Fibroblast of mammary gland (primary cell): ENCODE measurements around the gene CD28.

Experiments used
- DNase-seq: peaks from one replicate; pipeline ENCODE4 v3.0.0-alpha.2; 2010; ENCODE audit warnings: low read depth
- H3K4me3 ChIP-seq: 2 replicates; pipeline ENCODE4 v1.5.1; 2011; ENCODE audit warnings: low read depth, mild to moderate bottlenecking, low read length, moderate library complexity; ENCODE audit not compliant: control insufficient read depth
- CTCF ChIP-seq: conservative IDR thresholded peaks from 2 replicates; pipeline ENCODE4 v1.5.1; 2011; ENCODE audit warnings: low read depth, low read length, inconsistent platforms; ENCODE audit not compliant: control insufficient read depth, insufficient read depth

Gene CD28

GRCh38 chr2:203730883-203731282, 24.4 kb downstream of the CD28 start:
- H3K4me3 ChIP-seq: no peak overlapping the region
- DNase-seq: no peak
- no peak for TF ChIP-seq CTCF

GRCh38 chr2:203732092-203732952, 25.9 kb downstream of the CD28 start:
- no peak for DNase-seq
- H3K4me3 ChIP-seq: no peak overlapping the region
- no peak for TF ChIP-seq CTCF

DNA sequence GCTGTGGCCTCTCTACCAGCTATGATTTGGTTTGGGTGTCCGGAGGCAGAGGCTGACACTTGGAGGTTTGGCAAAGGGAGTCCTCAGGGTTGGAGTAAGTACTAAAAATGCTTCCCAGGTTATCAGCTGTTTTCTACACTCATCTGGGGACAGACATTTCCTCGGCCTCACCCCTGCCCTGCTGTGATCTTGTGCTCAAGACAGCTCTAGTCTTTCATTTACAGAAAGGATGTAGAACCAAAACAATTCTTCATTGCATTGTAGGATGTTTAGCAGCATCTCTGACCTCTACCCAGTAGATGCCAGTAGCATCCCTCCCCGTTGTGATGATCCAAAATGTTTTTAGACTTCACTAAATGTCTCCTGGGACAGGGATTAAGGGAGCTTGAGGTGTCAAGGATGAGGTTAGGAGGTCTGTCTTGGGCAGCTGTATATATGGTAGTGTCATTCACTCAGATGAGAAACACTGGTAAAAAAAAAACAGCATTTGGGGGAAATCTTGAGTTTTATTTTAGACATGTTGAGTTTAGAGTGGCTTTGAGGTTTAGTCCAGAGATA, 26.6 kb downstream of the CD28 start:
- no peak overlapping the region for H3K4me3 ChIP-seq
- no peak for DNase-seq
- no peak for TF ChIP-seq CTCF

DNA sequence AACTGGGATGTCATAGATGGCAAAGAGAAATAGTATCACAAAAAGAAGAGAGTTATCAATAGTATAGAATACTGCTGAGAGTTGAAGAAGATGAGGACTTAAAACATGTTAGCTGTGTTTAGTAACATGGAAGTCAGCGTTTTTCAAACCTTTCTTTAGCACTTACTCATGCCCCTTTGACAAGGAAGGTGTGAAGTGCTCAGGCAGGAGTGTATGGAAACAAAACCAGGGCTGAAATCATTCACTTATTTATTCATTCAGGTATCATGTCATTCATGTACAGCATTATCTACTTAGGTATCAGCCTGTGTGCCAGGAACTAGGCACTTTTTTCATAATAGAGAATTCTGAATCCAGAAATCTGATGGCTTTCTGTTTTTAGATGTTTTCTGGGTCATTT, 27.2 kb downstream of the CD28 start:
- H3K4me3 ChIP-seq: no peak overlapping the region
- no peak for DNase-seq
- no peak for TF ChIP-seq CTCF

DNA sequence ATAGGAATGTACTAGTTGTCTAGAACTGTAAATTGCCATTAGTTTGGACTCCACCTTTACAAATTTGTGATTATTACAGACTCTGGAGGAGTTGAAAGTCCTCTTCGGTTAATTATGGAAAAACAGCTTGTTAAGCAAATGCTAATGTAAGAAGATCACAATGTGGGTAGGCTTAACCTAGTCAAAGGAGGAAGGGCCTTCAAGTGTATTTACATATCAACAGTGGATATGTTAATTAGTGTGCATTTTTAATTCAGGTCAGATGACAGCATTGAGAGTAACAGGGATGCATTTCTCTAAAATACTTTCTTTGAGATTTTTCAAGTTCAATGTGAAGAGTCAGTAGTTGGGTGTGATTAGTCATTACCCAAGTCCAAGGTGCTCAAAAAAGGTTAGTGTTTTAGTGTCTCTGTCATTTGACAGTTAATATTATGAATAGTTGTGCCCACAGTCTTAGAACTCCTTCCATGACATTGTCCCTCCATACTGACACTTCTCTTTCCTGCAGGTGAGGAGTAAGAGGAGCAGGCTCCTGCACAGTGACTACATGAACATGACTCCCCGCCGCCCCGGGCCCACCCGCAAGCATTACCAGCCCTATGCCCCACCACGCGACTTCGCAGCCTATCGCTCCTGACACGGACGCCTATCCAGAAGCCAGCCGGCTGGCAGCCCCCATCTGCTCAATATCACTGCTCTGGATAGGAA, 28.0 kb downstream of the CD28 start:
- no peak overlapping the region for H3K4me3 ChIP-seq
- DNase-seq: no peak
- TF ChIP-seq CTCF: no peak

GRCh38 chr2:203737360-203737759, 30.9 kb downstream of the CD28 start:
- no peak overlapping the region for H3K4me3 ChIP-seq
- peak; percentile 33 for DNase-seq
- no peak for TF ChIP-seq CTCF
